Measurements from ENCODE around the gene PHLDB3. TPM values are rescaled to one million over a fixed set of nuclear protein-coding genes. Genes with fewer than 3 reads are reported as not detected.
A peak's percentile ranks its signal among the peaks of the same experiment; 100 is the strongest.

PHLDB3 gene
- polyA plus RNA-seq, 1 of the 3 experiments (the other 2 are of a cell fraction) = 15.6 TPM

GRCh38 chr19:43457809-43458208 lies 46.7 kb downstream of the PHLDB3 start (continued):
- no peak for TF ChIP-seq RXRA (IDR thresholded peaks at IDR 0.05; ENCODE audit: borderline replicate concordance, low read depth)

GRCh38 chr19:43455321-43456113 lies 49.0 kb downstream of the PHLDB3 start:
- H3K27ac ChIP-seq (ENCODE audit: low read depth in 2 of 2, low read length in 1 of 2) = no peak overlapping the region
- H3K9me3 ChIP-seq = no peaks in the 10 kb centered on the region
- H3K4me1 ChIP-seq (ENCODE audit: control insufficient read depth in 1 of 2, insufficient read depth in 2 of 2, low read depth in 1 of 2, low read length in 1 of 2) = peaks cover 0 to 5% of the 10 kb centered on the region in 2 experiments; a peak in 1 of 4 replicates
- H3K9me2 ChIP-seq = no peaks in the 10 kb centered on the region
- DNase-seq = no peak
- no peaks in the 10 kb centered on the region for H3F3A ChIP-seq (replicated peaks; ENCODE audit: insufficient read depth)
- no peak overlapping the region for H3K4me2 ChIP-seq
- H3K36me3 ChIP-seq (replicated peaks in 1 of 2; ENCODE audit: control insufficient read depth in 1 of 2, insufficient read depth in 2 of 2, low read length in 1 of 2) = no peaks in the 10 kb centered on the region
- H3K4me3 ChIP-seq (ENCODE audit: low read depth in 2 of 2, low read length in 1 of 2) = no peak overlapping the region
- ChIA-PET POLR2A (no interaction called here), CTCF (interaction anchor here (4.3 to 4.9 kb wide), 2 partner anchors 8 to 64 kb away, joined by 30 to 31 read pairs; no protein-coding TSS in a partner anchor)
- no peak overlapping the region for H3K9ac ChIP-seq
- peak overlapping the region; percentile 27; the same call in 1 of the 2 replicates for H2AFZ ChIP-seq (ENCODE audit: low read depth)
- TF ChIP-seq TEAD4 (IDR thresholded peaks at IDR 0.05; ENCODE audit: borderline replicate concordance, insufficient read depth) = no peak
- TF ChIP-seq MAX (IDR thresholded peaks at IDR 0.05; ENCODE audit: low read depth) = no peak
- TF ChIP-seq POLR2AphosphoS5 (IDR thresholded peaks at IDR 0.05; ENCODE audit: low read depth, low read length) = no peak
- no peak for TF ChIP-seq ZBTB33 (IDR thresholded peaks at IDR 0.05; ENCODE audit: borderline replicate concordance, low read depth)
- no peak for TF ChIP-seq GABPA (IDR thresholded peaks at IDR 0.05; ENCODE audit: low read depth)
- TF ChIP-seq FOSL2 (IDR thresholded peaks at IDR 0.05; ENCODE audit: borderline replicate concordance, low read depth) = no peak
- TF ChIP-seq PBX3 (IDR thresholded peaks at IDR 0.05) = no peak
- TF ChIP-seq REST (IDR thresholded peaks at IDR 0.05; ENCODE audit: low read depth, low read length) = no peak
- no peak for TF ChIP-seq TCF12 (IDR thresholded peaks at IDR 0.05)
- TF ChIP-seq USF2 (IDR thresholded peaks at IDR 0.05; ENCODE audit: borderline replicate concordance, low read depth, low read length) = no peak
- no peak for TF ChIP-seq YY1 (IDR thresholded peaks at IDR 0.05; ENCODE audit: low read depth)
- TF ChIP-seq RFX5 (IDR thresholded peaks at IDR 0.05; ENCODE audit: low read length) = no peak
- TF ChIP-seq CTCF (IDR thresholded peaks at IDR 0.05) = no peak
- no peak for TF ChIP-seq MEF2A (IDR thresholded peaks at IDR 0.05; ENCODE audit: borderline replicate concordance, low read depth)
- TF ChIP-seq NRF1 (IDR thresholded peaks at IDR 0.05; ENCODE audit: low read depth, low read length) = no peak
- H4K20me1 ChIP-seq (ENCODE audit: insufficient read depth) = no peaks in the 10 kb centered on the region
- no peaks in the 10 kb centered on the region for H3K79me2 ChIP-seq (ENCODE audit: insufficient read depth)
- no peaks in the 10 kb centered on the region for H3K27me3 ChIP-seq (ENCODE audit: insufficient read depth)
- WGBS (ENCODE audit: low lambda C conversion rate) = 31% methylated on average over 10 of the region's 10 CpGs

All from SK-N-SH (cell line).